ENCODE results near the gene ATRAID.

Gene ATRAID

DNA sequence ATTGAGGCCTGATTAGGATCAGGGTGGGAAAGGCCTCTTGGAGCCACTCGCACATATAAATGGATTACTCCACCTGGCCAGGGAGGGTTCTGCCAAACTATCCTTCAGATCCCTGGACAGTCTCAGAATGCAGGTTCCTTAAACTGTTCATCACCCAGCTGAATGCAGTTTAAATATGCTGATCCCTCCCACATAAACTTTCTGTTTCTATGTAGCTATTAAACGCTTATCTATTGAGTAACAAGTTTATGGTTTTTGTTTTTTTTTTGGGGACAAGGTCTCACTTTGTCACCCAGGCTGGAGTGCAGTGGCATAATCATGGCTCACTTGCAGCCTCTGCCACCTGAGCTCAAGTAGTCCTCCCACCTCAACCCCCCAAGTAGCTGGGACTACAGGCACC is 7.2 kb downstream of the ATRAID start:
- no peak for DNase-seq (ENCODE audit: low read depth in 1 of 2, low spot score in 1 of 2)

DNA sequence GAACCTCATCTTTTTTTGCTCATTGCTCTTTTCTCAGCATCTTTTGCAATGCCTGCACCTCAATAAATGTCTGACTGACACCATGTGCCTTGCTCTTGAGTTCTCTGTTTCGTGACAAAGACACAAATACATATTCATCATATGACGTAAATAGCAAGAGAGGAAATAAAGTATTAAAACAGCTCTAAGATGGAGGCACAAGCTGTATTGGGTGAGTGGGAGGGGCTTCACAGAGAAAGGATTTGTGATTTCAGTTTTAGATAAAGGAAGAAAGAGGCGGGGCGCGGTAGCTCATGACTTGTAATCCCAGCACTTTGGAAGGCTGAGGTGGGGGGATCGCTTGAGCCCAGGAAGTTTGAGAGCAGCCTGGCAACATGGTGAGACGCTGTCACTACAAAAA is 8.2 kb downstream of the ATRAID start:
- no peak for DNase-seq (ENCODE audit: low read depth in 1 of 2, low spot score in 1 of 2)

DNA sequence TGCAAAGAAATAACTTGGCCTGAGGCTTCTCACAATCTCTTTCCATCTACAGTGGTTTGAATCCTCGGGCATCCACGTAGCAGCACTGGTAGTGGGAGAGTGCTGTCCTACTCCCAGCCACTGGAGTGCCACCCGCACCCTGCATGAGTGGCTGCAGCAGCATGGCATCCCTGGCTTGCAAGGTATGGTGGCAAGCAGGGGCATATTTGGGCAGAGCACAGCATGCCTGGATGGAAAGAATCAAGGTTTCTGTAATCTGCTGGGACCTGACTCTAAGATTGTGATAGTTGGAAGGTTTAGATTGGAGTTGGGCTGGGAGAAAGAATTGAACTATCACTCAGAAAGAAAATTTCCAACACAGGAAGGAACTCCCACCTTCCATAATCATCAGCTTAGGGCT is 9.3 kb downstream of the ATRAID start:
- DNase-seq (ENCODE audit: low read depth in 1 of 2, low spot score in 1 of 2): no peak

DNA sequence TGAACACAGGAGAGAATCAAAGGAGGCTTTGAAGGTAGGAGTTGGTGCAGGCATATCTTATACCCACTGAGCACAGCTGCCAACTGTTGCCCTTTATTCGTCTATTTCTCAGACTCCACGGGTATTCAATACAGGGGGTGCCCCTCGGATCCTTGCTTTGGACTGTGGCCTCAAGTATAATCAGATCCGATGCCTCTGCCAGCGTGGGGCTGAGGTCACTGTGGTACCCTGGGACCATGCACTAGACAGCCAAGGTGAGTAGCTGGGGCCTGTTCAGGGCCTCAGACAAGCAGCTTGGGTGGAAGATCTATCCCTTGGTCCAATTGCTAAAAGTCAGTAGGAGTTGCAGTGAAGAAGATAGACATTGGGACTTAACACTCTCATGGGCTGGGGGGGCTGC is 10.6 kb downstream of the ATRAID start:
- DNase-seq (ENCODE audit: low read depth in 1 of 2, low spot score in 1 of 2): no peak

DNA sequence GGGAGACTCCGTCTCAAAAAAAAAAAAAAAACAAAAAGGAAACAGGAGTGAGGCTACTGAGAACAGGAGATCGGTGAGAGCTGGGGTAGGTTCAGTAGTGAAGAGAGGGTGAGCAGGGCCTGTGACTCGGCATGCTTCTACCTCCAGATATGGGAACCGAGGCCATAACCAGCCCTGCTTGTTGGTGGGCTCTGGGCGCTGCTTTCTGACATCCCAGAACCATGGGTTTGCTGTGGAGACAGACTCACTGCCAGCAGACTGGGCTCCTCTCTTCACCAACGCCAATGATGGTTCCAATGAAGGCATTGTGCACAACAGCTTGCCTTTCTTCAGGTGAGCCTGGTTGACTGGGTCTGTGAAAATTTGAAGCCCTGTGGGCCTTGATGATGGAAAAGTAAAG is 11.6 kb downstream of the ATRAID start:
- DNase-seq (ENCODE audit: low read depth in 1 of 2, low spot score in 1 of 2): no peak

DNA sequence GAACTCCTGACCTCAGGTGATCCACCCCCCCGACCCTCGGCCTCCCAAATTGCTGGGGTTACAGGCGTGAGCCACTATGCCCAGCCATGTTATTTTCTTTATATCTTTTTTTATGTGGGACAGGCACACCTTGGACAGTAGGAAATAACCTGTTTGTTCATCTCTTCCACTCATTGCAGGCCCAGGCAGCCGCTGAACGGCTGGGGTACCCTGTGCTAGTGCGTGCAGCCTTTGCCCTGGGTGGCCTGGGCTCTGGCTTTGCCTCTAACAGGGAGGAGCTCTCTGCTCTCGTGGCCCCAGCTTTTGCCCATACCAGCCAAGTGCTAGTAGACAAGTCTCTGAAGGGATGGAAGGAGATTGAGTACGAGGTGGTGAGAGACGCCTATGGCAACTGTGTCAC is 13.7 kb downstream of the ATRAID start:
- DNase-seq (ENCODE audit: low read depth in 1 of 2, low spot score in 1 of 2): no peak

DNA sequence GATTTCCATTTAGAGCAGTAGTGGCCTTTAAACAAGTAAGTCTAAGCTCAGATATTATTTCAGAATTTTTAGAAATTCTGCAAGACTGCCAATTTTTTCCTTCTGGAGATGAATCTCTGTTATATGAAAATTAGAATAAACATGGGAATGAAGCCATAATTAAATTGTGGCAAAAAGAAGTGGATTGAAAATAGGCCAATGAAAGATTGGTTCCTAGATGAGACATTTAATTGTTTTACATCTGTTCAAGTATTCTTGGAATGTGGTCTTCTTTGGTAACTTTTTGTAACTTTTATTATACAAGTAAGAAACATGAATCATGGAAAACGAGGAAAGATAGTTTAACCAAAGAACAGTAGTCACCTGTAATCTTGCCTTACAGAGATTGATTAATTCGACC is 15.7 kb downstream of the ATRAID start:
- DNase-seq (ENCODE audit: low read depth in 1 of 2, low spot score in 1 of 2): no peak

DNA sequence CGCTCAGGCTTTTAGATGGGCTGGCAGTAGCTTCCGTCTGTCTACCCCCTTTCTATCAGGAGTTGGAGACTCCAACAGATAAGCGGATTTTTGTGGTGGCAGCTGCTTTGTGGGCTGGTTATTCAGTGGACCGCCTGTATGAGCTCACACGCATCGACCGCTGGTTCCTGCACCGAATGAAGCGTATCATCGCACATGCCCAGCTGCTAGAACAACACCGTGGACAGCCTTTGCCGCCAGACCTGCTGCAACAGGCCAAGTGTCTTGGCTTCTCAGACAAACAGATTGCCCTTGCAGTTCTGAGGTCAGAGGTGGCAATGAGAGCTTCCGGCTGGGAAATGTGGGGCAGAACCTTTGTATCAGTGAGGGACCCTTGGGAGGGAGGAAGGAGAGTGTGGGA is 20.1 kb downstream of the ATRAID start:
- no peak for DNase-seq (ENCODE audit: low read depth in 1 of 2, low spot score in 1 of 2)

DNA sequence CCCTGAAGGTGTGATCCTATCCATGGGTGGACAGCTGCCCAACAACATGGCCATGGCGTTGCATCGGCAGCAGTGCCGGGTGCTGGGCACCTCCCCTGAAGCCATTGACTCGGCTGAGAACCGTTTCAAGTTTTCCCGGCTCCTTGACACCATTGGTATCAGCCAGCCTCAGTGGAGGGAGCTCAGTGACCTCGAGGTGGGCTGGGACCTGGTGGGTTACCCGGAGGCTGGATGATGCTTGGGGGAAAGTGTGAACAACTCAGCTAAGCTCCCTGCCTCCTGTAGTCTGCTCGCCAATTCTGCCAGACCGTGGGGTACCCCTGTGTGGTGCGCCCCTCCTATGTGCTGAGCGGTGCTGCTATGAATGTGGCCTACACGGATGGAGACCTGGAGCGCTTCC is 21.5 kb downstream of the ATRAID start:
- DNase-seq (ENCODE audit: low read depth in 1 of 2, low spot score in 1 of 2): no peak

DNA sequence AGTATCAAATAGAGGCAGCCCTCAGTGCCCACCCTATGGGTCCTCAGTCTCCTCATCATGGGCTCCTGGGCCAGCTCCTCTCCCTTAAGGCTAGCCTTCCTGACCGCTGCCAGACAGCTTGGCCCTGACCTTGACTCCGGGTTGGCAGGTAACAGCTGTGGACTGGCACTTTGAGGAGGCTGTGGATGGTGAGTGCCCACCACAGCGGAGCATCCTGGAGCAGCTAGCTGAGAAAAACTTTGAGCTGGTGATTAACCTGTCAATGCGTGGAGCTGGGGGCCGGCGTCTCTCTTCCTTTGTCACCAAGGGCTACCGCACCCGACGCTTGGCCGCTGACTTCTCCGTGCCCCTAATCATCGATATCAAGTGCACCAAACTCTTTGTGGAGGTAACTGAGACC is 24.3 kb downstream of the ATRAID start:
- DNase-seq (ENCODE audit: low read depth in 1 of 2, low spot score in 1 of 2): no peak

DNA sequence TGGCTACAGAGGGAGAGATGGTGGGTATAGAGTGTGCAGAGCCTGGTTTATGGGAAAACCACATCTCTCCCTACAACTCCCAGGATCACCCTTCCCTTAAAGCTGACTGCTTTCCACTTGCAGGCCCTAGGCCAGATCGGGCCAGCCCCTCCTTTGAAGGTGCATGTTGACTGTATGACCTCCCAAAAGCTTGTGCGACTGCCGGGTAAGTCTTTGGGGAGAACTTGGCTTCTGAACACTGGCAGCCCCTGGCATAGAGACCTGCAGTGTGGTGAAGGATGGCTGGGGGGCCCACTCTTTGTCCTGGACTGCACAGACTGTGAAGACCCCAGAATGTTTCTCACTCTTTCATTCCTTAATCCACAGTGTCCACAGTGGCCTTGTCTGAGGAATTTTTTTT is 24.8 kb downstream of the ATRAID start:
- no peak for DNase-seq (ENCODE audit: low read depth in 1 of 2, low spot score in 1 of 2)

DNA sequence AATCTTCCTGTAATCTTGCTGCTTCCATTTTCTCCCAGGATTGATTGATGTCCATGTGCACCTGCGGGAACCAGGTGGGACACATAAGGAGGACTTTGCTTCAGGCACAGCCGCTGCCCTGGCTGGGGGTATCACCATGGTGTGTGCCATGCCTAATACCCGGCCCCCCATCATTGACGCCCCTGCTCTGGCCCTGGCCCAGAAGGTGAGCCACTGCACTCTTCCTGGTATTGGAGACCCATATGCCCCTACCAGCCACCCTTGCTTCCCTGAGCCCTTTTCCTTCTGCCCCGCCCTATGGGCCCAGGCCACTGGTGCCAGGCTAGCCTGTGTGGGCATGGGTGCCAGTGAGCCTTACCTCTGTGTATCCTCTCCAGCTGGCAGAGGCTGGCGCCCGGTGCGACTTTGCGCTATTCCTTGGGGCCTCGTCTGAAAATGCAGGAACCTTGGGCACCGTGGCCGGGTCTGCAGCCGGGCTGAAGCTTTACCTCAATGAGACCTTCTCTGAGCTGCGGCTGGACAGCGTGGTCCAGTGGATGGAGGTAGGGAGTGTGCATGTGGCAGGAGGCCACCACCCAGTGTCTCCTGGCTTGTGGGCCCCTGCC is 25.6 kb downstream of the ATRAID start:
- DNase-seq (ENCODE audit: low read depth in 1 of 2, low spot score in 1 of 2): no peak

DNA sequence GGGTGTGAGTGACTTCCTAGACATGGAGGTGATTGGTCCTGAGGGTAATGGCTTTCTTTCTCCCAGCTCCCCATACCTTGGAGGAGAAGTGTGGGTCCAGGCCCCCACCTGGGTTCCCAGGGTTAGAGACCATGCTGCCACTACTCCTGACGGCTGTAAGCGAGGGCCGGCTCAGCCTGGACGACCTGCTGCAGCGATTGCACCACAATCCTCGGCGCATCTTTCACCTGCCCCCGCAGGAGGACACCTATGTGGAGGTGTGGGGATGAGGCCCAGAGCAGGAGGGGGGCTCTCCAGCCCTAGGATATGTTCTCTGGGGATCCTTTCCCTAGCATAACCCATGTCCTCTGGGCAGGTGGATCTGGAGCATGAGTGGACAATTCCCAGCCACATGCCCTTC is 27.1 kb downstream of the ATRAID start:
- no peak for DNase-seq (ENCODE audit: low read depth in 1 of 2, low spot score in 1 of 2)

DNA sequence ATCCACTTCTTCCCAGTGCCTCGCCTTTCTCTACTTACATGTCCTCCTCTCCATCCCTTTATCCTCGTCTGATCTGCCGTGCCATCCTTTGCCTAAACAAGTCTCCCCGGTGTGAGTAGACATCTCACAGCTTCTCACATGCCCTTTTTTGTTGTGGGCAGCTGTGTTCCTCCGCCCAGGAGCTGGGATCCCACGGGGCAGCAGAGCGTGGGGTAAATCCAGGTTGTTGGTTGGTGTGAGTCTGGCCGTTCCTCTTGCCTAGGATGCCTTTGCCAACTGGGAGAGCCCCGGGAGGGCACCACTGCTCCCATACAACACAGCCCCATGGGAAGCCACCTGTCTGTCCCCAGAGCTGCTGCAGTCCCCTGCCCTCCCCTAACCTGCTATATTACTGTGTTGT is 28.6 kb downstream of the ATRAID start:
- no peak for DNase-seq (ENCODE audit: low read depth in 1 of 2, low spot score in 1 of 2)

DNA sequence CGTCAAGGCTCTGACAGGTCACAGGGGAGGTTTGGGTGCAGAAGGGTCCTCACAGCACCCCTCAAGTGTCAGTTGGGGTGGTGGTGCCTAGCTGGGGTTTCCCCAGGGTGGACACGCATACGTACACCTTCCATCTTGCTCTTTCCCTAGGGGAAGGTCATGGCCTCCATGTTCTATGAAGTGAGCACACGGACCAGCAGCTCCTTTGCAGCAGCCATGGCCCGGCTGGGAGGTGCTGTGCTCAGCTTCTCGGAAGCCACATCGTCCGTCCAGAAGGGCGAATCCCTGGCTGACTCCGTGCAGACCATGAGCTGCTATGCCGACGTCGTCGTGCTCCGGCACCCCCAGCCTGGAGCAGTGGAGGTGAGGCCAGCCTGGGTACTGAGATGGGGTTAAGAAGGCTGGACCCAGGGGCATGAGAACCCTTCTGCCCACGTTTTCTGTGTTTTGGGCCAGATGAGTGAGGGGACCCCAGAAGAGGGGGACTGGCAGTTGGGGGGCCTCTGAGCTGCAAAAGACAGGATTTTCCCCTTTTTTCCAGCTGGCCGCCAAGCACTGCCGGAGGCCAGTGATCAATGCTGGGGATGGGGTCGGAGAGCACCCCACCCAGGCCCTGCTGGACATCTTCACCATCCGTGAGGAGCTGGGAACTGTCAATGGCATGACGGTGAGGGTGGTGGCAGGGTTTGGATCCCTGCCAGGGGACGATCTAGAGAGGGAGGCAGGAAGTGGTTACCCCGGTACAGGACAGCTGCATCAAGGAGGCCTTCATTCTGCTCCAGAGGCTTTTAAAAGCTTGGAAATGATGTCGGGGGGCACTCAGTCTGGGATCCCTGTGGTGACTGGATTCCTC is 30.1 kb downstream of the ATRAID start:
- DNase-seq (ENCODE audit: low read depth in 1 of 2, low spot score in 1 of 2): no peak

DNA sequence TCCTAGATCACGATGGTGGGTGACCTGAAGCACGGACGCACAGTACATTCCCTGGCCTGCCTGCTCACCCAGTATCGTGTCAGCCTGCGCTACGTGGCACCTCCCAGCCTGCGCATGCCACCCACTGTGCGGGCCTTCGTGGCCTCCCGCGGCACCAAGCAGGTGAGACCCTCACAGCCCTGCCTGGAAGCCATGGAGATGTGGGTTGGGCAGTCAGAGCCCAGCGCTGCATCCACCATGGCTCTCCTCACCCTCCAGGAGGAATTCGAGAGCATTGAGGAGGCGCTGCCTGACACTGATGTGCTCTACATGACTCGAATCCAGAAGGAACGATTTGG is 30.7 kb downstream of the ATRAID start:
- no peak for DNase-seq (ENCODE audit: low read depth in 1 of 2, low spot score in 1 of 2)

DNA sequence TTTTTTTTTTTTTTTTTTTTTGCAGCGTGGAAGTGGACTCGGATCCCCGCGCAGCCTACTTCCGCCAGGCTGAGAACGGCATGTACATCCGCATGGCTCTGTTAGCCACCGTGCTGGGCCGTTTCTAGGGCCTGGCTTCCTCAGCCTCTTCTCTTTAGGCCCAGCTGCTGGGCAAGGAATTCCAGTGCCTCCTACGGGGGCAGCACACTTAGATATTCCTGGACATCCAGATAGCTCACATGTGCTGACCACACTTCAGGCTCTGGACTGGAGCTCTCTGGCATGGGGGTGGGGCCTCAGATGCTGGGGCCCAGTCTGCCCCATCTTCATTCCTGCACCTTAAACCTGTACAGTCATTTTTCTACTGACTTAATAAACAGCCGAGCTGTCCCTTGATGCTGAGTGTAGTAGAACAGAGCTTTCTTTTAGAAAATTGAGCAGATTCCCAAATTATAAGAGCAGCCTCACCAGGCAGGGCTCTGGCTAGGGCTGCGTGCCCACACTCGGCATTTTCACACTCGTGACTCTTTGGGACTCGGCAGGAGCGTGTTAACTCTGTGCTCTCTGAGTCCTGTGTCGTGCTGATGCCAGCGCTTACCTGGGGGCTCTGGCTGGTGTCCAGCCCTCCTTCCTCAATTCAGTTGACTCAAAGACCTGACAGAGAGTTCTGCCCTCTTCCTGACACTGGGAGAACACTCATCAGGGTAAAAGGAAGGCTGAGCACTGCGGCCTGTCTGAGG is 31.7 kb downstream of the ATRAID start:
- no peak for DNase-seq (ENCODE audit: low read depth in 1 of 2, low spot score in 1 of 2)

DNA sequence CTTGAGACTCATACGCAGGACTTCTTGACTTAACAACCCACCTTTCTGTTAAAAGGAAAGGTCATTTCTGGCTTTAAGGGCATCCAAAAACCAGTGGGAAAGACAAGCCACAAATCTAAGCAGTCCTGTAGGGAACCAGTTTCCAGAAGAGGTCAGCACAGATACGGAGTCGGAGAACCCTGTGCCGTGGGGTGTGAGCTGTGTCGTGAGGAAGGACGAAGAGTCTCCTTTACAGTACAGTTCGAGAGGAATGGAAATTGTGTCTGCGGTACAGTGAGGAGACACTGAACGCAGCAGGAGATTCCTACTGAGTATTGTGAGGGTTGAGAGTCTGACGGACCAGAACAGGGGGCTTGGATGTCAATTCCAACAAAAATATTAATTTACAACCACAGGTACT is 33.3 kb downstream of the ATRAID start:
- no peak for DNase-seq (ENCODE audit: low read depth in 1 of 2, low spot score in 1 of 2)

DNA sequence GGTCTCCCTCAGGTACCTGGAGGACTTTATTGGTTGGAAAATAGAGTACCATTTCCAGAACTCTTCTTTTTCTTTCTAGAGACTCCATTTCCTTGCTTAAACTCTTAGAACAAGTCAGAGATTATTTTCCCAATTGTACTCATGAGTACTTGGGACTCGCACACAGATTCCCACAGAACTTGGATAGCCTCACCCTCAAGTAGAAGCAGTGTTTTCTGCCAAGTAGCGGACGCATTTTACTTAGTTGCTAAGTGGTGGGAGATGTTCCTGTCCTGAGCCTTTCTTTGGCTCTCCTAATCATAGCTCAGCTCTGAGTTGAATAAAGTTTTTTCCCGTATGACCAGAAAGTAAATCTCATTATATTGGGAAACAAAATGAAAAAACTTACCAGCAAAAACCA is 33.8 kb downstream of the ATRAID start:
- DNase-seq (ENCODE audit: low read depth in 1 of 2, low spot score in 1 of 2): no peak

DNA sequence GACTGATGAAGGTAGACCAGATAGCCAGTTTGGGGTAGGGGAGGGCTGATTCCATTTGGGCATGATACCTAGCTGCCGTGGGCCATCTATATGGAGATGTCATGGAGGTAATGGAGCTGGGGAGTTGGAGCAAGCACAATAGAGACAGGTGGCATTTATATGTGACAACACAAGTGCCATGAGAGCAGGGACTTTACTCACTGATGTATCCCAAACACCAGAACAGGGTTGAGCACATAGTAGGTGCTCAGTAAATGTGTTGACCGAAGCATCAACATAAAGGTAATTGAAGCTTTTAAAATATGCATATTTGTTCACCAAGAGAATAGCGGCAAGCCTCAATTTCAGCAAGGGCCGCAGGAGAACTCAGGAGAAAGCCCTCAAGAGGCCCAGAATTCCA is 36.1 kb downstream of the ATRAID start:
- no peak for DNase-seq (ENCODE audit: low read depth in 1 of 2, low spot score in 1 of 2)

DNA sequence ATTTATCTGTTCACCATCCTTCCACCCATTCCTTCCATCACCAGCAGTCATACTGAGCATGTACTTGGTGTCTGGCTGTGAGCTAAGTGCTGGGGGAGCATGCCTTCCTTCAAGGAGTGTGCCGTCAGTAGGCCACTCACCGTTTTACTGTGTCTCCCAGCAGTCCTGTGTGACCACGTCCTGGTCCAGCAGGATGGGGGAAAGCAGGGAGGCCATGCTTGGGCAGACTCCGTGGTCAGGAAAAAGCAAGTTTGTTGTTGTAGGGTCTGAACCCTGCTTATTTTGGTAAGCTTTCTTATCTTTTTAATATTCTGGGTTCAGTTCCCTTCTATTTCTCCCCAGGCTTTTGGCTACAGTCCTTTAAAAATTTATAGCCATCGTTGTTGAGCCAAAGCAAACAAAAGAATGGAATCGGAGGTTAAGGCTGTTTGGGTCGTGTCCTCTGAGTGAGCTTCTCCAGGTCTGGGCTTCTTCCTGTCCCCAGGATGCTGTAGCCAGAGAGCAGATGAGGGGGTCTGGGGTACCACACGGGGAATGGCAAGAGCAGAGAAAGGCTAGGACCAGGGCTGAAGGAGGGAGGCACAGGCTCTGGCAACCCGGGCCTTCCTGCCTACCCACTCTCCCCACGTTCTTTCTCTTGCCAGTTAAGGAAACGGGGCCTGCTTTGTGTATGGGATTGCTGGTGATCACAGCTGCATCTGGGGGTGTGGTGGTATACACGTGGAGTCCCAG is 37.5 kb downstream of the ATRAID start:
- no peak for DNase-seq (ENCODE audit: low read depth in 1 of 2, low spot score in 1 of 2)

All from activated CD4-positive, alpha-beta T cell treated with anti-CD3 and anti-CD28 coated beads, Interleukin-2, amount 50 U/mL, for 24 hours (primary cell).